ENCODE measurements around the gene LENEP.

The LENEP gene

DNA sequence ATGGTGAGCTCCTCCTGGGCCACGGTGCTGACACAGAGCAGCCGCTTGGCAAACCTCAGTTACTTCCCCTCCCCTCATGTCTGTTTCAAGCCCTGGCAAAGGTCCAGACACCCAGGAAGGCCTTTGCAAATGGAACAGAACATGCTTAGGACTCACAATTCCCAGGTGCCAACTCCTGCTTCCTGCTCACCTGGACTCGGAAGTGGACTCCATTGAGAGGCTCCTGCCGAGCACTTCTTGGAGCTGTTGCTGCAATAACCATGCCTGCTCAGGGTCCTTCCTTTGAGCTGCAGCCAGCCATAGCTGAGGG, 29.5 kb downstream of the LENEP start:
- Histone ChIP-seq H4K20me1 (ENCODE audit: insufficient read depth, low read length) (no peaks in the 10 kb centered on the region), H3K4me2 (ENCODE audit: low read depth, low read length) (no peak overlapping the region), H3K27ac (ENCODE audit: low read length) (no peak overlapping the region), H3K27me3 (replicated peaks; ENCODE audit: insufficient read depth, low read length) (no peaks in the 10 kb centered on the region), H3K36me3 (replicated peaks; ENCODE audit: insufficient read depth, low read length) (no peaks in the 10 kb centered on the region), H3F3A (ENCODE audit: insufficient read depth, low read length) (peaks cover 5% of the 10 kb centered on the region; the same call in 1 of the 2 replicates), H3K4me1 (ENCODE audit: low read length) (peaks cover 2% of the 10 kb centered on the region), H3K79me2 (ENCODE audit: low read length) (no peaks in the 10 kb centered on the region), H2AFZ (ENCODE audit: low read length) (no peak overlapping the region), H3K9ac (ENCODE audit: low read length) (no peak overlapping the region), H3K4me3 (ENCODE audit: low read length) (no peak overlapping the region), H3K9me3 (replicated peaks; ENCODE audit: insufficient read depth, low read length) (no peaks in the 10 kb centered on the region), H3K9me2 (replicated peaks; ENCODE audit: insufficient read depth, low read length) (no peaks in the 10 kb centered on the region)
- DNase-seq: no peak
- TF ChIP-seq, protein P1, sequence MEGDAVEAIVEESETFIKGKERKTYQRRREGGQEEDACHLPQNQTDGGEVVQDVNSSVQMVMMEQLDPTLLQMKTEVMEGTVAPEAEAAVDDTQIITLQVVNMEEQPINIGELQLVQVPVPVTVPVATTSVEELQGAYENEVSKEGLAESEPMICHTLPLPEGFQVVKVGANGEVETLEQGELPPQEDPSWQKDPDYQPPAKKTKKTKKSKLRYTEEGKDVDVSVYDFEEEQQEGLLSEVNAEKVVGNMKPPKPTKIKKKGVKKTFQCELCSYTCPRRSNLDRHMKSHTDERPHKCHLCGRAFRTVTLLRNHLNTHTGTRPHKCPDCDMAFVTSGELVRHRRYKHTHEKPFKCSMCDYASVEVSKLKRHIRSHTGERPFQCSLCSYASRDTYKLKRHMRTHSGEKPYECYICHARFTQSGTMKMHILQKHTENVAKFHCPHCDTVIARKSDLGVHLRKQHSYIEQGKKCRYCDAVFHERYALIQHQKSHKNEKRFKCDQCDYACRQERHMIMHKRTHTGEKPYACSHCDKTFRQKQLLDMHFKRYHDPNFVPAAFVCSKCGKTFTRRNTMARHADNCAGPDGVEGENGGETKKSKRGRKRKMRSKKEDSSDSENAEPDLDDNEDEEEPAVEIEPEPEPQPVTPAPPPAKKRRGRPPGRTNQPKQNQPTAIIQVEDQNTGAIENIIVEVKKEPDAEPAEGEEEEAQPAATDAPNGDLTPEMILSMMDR (IDR thresholded peaks at IDR 0.05; ENCODE audit: low read length): no peak
- TF ChIP-seq EZH2 (optimal IDR thresholded peaks at IDR 0.05; ENCODE audit: low read depth, low read length) (no peak), EZH2phosphoT487 (IDR thresholded peaks at IDR 0.05; ENCODE audit: low read length) (no peak)

DNA sequence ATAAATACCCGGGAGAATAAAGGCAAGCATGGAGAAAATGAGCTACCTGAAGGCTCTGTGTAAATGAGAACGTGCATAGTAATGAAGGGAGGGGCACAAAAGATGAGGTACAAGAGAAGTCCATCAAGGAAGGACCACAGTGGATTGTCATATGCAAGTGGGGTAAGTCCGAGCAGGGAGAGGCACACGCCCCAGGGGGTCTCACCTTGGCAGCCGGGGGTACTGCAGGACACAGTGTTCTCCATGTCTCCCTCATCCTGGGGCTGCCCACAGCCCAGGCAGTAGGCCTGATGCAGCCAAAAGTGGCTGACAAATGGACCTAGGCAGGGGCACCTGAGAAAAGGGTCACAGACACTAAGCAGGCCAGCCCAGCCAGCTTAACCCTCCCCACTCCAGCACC, 30.2 kb downstream of the LENEP start:
- no peaks in the 10 kb centered on the region for H3K4me1 ChIP-seq (ENCODE audit: low read length)
- H3F3A ChIP-seq (ENCODE audit: insufficient read depth, low read length): 0 out of 2 replicates have a peak, but pooled peaks cover 4% of the 10 kb centered on the region
- no peak overlapping the region for H3K9ac ChIP-seq (ENCODE audit: low read length)
- no peaks in the 10 kb centered on the region for H4K20me1 ChIP-seq (ENCODE audit: insufficient read depth, low read length)
- TF ChIP-seq EZH2 (optimal IDR thresholded peaks at IDR 0.05; ENCODE audit: low read depth, low read length): no peak
- no peak overlapping the region for H3K4me3 ChIP-seq (ENCODE audit: low read length)
- no peak overlapping the region for H2AFZ ChIP-seq (ENCODE audit: low read length)
- no peaks in the 10 kb centered on the region for H3K79me2 ChIP-seq (ENCODE audit: low read length)
- H3K36me3 ChIP-seq (replicated peaks; ENCODE audit: insufficient read depth, low read length): no peaks in the 10 kb centered on the region
- DNase-seq: no peak
- H3K4me2 ChIP-seq (ENCODE audit: low read depth, low read length): no peak overlapping the region
- H3K27ac ChIP-seq (ENCODE audit: low read length): no peak overlapping the region
- no peaks in the 10 kb centered on the region for H3K27me3 ChIP-seq (replicated peaks; ENCODE audit: insufficient read depth, low read length)
- H3K9me3 ChIP-seq (replicated peaks; ENCODE audit: insufficient read depth, low read length): no peaks in the 10 kb centered on the region
- H3K9me2 ChIP-seq (replicated peaks; ENCODE audit: insufficient read depth, low read length): no peaks in the 10 kb centered on the region

DNA sequence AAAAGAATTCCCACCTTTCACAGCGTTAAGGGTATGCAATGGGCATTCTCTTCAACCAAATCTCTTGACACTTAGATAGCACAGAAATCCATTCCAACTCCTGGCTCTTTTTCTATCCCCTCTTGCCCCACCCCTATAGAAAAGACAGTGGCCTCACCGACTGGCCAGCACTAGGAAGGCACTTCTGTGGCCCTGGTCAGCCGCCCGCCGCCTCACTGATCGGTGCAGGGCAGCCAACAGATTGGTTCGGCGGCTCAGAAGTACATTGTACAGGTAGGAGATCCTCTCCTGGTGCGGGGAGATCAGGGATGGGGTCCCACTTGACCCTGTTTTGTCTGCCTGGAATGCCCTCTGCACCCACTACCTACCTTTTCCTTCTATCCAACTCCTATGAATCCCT, 30.9 kb downstream of the LENEP start:
- no peaks in the 10 kb centered on the region for H3K79me2 ChIP-seq (ENCODE audit: low read length)
- no peaks in the 10 kb centered on the region for H3K36me3 ChIP-seq (replicated peaks; ENCODE audit: insufficient read depth, low read length)
- DNase-seq: no peak
- TF ChIP-seq, protein P1 (IDR thresholded peaks at IDR 0.05; ENCODE audit: low read length): no peak
- no peak for TF ChIP-seq EZH2phosphoT487 (IDR thresholded peaks at IDR 0.05; ENCODE audit: low read length)
- no peak for TF ChIP-seq EZH2 (optimal IDR thresholded peaks at IDR 0.05; ENCODE audit: low read depth, low read length)
- no peaks in the 10 kb centered on the region for H3K9me3 ChIP-seq (replicated peaks; ENCODE audit: insufficient read depth, low read length)
- no peak overlapping the region for H2AFZ ChIP-seq (ENCODE audit: low read length)
- H3K9ac ChIP-seq (ENCODE audit: low read length): no peak overlapping the region
- H3K9me2 ChIP-seq (replicated peaks; ENCODE audit: insufficient read depth, low read length): no peaks in the 10 kb centered on the region
- H3K27ac ChIP-seq (ENCODE audit: low read length): no peak overlapping the region
- no peaks in the 10 kb centered on the region for H3K27me3 ChIP-seq (replicated peaks; ENCODE audit: insufficient read depth, low read length)
- no peaks in the 10 kb centered on the region for H3K4me1 ChIP-seq (ENCODE audit: low read length)
- no peak overlapping the region for H3K4me3 ChIP-seq (ENCODE audit: low read length)
- H3F3A ChIP-seq (ENCODE audit: insufficient read depth, low read length): 0 out of 2 replicates have a peak, but pooled peaks cover 4% of the 10 kb centered on the region
- no peak overlapping the region for H3K4me2 ChIP-seq (ENCODE audit: low read depth, low read length)
- H4K20me1 ChIP-seq (ENCODE audit: insufficient read depth, low read length): no peaks in the 10 kb centered on the region

DNA sequence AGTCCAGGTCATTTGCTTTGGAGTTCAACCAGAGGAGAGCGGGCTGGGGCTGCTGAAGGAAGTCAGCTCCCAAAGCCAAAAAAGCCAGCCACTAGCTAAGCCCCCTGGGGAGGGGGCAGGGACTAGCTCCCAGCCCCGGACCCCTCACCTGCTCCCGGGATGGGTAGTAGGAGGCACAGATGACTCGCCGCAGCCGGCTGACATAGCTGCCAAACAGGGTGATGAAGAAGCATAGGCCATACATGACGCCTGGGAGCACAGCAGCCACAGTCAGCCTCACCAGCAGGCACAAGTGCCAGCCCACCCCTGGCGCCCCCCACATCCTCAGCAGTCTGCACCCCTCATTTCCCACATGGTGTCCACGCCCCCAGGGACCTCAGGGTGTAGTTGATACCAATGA, 32.8 kb downstream of the LENEP start:
- DNase-seq: no peak
- Histone ChIP-seq H3K4me1 (ENCODE audit: low read length) (no peaks in the 10 kb centered on the region), H3K4me3 (ENCODE audit: low read length) (no peak overlapping the region), H2AFZ (ENCODE audit: low read length) (no peak overlapping the region), H3K9me3 (replicated peaks; ENCODE audit: insufficient read depth, low read length) (no peaks in the 10 kb centered on the region), H3K27ac (ENCODE audit: low read length) (no peak overlapping the region), H3F3A (ENCODE audit: insufficient read depth, low read length) (no peaks in the 10 kb centered on the region), H3K79me2 (ENCODE audit: low read length) (no peaks in the 10 kb centered on the region), H4K20me1 (ENCODE audit: insufficient read depth, low read length) (no peaks in the 10 kb centered on the region), H3K36me3 (replicated peaks; ENCODE audit: insufficient read depth, low read length) (no peaks in the 10 kb centered on the region), H3K4me2 (ENCODE audit: low read depth, low read length) (no peak overlapping the region), H3K27me3 (replicated peaks; ENCODE audit: insufficient read depth, low read length) (no peaks in the 10 kb centered on the region), H3K9ac (ENCODE audit: low read length) (no peak overlapping the region), H3K9me2 (replicated peaks; ENCODE audit: insufficient read depth, low read length) (no peaks in the 10 kb centered on the region)
- TF ChIP-seq EZH2 (optimal IDR thresholded peaks at IDR 0.05; ENCODE audit: low read depth, low read length): no peak
- TF ChIP-seq EZH2phosphoT487 (IDR thresholded peaks at IDR 0.05; ENCODE audit: low read length): no peak
- TF ChIP-seq, protein P1 (IDR thresholded peaks at IDR 0.05; ENCODE audit: low read length): no peak
